OCI-LY1 (cell line): ENCODE results near the gene SLC9A8.
"Not testable (repeated sequence)": the region's sequence is repeated elsewhere in the genome, so short reads cannot be mapped to it uniquely, and the experiment has no call there.

Experiments
- CTCF ChIP-seq: fragments of 200-600 bp; sonication (generic), shearing (Covaris generic); IDR thresholded peaks from 2 replicates; pipeline ENCODE4 v1.5.1; 2017; ENCODE audit warnings: mild to moderate bottlenecking, antibody characterized with exemption, low read length, moderate library complexity, mixed read lengths
- EZH2 ChIP-seq: fragments of 200-600 bp; sonication (generic), shearing (Covaris generic); IDR thresholded peaks from 2 replicates; pipeline ENCODE4 v1.8.0; 2017; ENCODE audit warnings: borderline replicate concordance, mixed run types, mild to moderate bottlenecking, antibody characterized with exemption, low read length, moderate library complexity, mixed read lengths

- TF ChIP-seq CTCF, EZH2: not testable (repeated sequence)
Observed at GRCh38 chr20:49783021-49783995, 29.3 kb upstream of the SLC9A8 start.
